Vagina (tissue), 2 donors: Measurements from ENCODE around the gene VRK3. TPM values are rescaled to one million over a fixed set of nuclear protein-coding genes. Genes with fewer than 3 reads are reported as not detected.

Experiments
- DNase-seq, 2 donors: peaks; one replicate each; pipeline ENCODE4 v3.0.0-alpha.2; 2017; ENCODE audit errors: extremely low spot score in 2 of 2
- H3K27ac ChIP-seq: fragments of 200-600 bp; sonication (generic); one replicate; pipeline ENCODE4 v1.5.1; 2019
- H3K27me3 ChIP-seq: fragments of 200-600 bp; sonication (generic); one replicate; pipeline ENCODE4 v1.5.1; 2019
- H3K36me3 ChIP-seq, 2 donors: fragments of 200-600 bp; sonication (generic); one replicate each; pipeline ENCODE4 v1.5.1; 2017 to 2019
- H3K4me1 ChIP-seq: fragments of 200-600 bp; sonication (generic); one replicate; pipeline ENCODE4 v1.5.1; 2019
- H3K4me3 ChIP-seq, 2 donors: fragments of 200-600 bp; sonication (generic); 1 replicate in 1 of 2; 2 replicates in 1 of 2; pipeline ENCODE4 v1.5.1; 2016 to 2019
- H3K9me3 ChIP-seq: fragments of 200-600 bp; sonication (generic); one replicate; pipeline ENCODE4 v1.5.1; 2019
- POLR2A ChIP-seq, 2 donors: fragments of 450-650 bp; IDR thresholded peaks; one replicate each; pipeline ENCODE4 v1.6.1; 2017; ENCODE audit warnings: antibody characterized with exemption in 2 of 2, mild to moderate bottlenecking in 2 of 2, moderate library complexity in 2 of 2
- POLR2AphosphoS5 ChIP-seq, 2 donors: sonication (generic); formaldehyde crosslinking; IDR thresholded peaks; one replicate each; pipeline ENCODE4 v1.9.0; 2017; ENCODE audit warnings: antibody characterized with exemption in 2 of 2, mild to moderate bottlenecking in 2 of 2, low read depth in 1 of 2; ENCODE audit not compliant: insufficient read depth in 1 of 2
- intact Hi-C: fragments of 100-400 bp; cut with DNase I; formaldehyde crosslinking; loops from one replicate; pipeline ENCODE4 v1.15.1; 2023
- total RNA-seq: library from RNA; depleted of rRNA; stranded (reverse); fragments of >200 nt; gene quantifications from one replicate; pipeline ENCODE4 v1.2.3, GENCODE V29; 2016
- TF ChIP-seq, protein P1 (sequence below), 3 experiments: fragments of 450-650 bp in 2 of 3; fragments of 200-600 bp in 1 of 3; sonication (generic) in 1 of 3; IDR thresholded peaks; one replicate each; pipeline ENCODE4 v1.5.1; 2017 to 2019; ENCODE audit warnings: antibody characterized with exemption in 3 of 3, mild to moderate bottlenecking in 2 of 3, moderate library complexity in 2 of 3

Gene VRK3
- total RNA-seq, 1 donor from 2014 or later = 34.9 TPM

DNA sequence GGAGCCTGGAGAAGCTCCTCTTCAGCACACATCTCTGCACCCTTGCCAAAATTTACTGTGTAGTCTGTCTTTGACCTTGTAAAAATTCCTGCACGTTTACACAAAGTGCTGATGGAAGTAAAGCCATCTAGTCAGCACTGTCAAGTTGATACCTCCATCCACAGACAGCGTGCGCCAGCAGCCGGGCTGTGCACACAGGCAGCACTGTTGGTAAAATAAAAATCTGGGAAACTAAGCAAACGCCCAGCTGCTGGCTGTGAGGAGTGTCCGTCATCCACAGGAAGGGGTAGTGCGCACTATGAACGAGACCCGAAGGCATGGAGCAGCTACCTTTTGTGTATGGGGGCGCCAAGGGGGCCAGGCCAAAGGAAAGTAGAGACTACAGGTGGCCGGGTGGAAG lies 46.8 kb downstream of the VRK3 start:
- TF ChIP-seq POLR2A (IDR thresholded peaks at IDR 0.05) = no peak
- TF ChIP-seq, protein P1, sequence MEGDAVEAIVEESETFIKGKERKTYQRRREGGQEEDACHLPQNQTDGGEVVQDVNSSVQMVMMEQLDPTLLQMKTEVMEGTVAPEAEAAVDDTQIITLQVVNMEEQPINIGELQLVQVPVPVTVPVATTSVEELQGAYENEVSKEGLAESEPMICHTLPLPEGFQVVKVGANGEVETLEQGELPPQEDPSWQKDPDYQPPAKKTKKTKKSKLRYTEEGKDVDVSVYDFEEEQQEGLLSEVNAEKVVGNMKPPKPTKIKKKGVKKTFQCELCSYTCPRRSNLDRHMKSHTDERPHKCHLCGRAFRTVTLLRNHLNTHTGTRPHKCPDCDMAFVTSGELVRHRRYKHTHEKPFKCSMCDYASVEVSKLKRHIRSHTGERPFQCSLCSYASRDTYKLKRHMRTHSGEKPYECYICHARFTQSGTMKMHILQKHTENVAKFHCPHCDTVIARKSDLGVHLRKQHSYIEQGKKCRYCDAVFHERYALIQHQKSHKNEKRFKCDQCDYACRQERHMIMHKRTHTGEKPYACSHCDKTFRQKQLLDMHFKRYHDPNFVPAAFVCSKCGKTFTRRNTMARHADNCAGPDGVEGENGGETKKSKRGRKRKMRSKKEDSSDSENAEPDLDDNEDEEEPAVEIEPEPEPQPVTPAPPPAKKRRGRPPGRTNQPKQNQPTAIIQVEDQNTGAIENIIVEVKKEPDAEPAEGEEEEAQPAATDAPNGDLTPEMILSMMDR (IDR thresholded peaks at IDR 0.05) = no peak
- TF ChIP-seq POLR2AphosphoS5 (IDR thresholded peaks at IDR 0.05; ENCODE audit: insufficient read depth in 1 of 2, low read depth in 1 of 2) = no peak
- Histone ChIP-seq H3K4me1 (no peaks in the 10 kb centered on the region), H3K36me3 (peaks cover 7 to 41% of the 10 kb centered on the region in 2 donors), H3K9me3 (no peaks in the 10 kb centered on the region), H3K27me3 (no peaks in the 10 kb centered on the region), H3K4me3 (no peak overlapping the region), H3K27ac (no peak overlapping the region)
- intact Hi-C loops = no loop called here
- no peak for DNase-seq

DNA sequence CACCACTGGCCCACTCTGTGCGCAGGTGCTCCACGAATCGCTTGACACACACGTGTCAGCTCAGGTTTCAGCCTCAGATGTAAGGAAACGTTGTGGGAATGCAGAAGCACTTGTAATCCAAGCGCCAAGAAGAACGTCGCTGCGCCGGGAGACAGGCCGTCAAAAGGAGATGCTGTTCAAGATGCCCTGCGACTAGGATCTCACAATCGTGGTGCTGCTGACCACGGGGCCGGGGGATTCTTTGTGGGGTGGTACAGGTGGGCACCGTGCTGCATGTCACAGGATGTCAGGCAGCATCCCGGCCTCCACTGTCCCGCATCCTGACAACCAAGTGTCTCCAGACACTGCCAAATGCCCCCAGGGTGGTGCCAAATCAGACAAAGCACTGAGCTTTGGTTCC lies 47.3 kb downstream of the VRK3 start:
- Histone ChIP-seq H3K27me3 (no peaks in the 10 kb centered on the region), H3K36me3 (peaks cover 7 to 41% of the 10 kb centered on the region in 2 donors), H3K27ac (no peak overlapping the region), H3K4me1 (no peaks in the 10 kb centered on the region), H3K9me3 (no peaks in the 10 kb centered on the region), H3K4me3 (no peak overlapping the region)
- TF ChIP-seq, protein P1 (IDR thresholded peaks at IDR 0.05) = no peak
- TF ChIP-seq POLR2AphosphoS5 (IDR thresholded peaks at IDR 0.05; ENCODE audit: insufficient read depth in 1 of 2, low read depth in 1 of 2) = no peak
- TF ChIP-seq POLR2A (IDR thresholded peaks at IDR 0.05) = no peak
- intact Hi-C loops = no loop called here
- DNase-seq = no peak

DNA sequence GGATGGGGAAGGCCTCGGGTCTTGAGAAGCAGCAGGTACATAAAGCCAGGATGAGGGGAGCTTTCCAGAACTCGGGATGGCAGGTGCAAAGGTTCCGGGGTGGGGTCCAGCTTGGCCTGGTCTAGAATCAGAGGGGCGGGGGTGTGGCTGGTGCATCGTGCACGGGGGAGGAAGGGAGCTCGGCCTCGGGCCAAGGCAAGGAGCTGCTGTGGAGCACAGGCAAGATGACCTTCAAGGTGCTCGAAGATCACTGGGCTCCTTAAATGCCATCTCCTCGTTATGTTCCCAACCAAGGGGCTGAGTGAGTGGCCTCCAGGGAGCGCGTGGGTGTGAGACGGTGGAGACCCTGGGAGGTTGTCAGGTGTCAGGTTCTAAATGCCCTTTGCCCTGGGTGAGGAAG lies 48.1 kb downstream of the VRK3 start:
- peaks cover 7 to 37% of the 10 kb centered on the region in 2 donors for H3K36me3 ChIP-seq
- H3K27me3 ChIP-seq = no peaks in the 10 kb centered on the region
- no peaks in the 10 kb centered on the region for H3K9me3 ChIP-seq
- H3K27ac ChIP-seq = no peak overlapping the region
- H3K4me3 ChIP-seq = no peak overlapping the region
- no peaks in the 10 kb centered on the region for H3K4me1 ChIP-seq
- intact Hi-C loops = no loop called here
- no peak for DNase-seq
- TF ChIP-seq POLR2A (IDR thresholded peaks at IDR 0.05) (no peak), POLR2AphosphoS5 (IDR thresholded peaks at IDR 0.05; ENCODE audit: insufficient read depth in 1 of 2, low read depth in 1 of 2) (no peak)
- TF ChIP-seq, protein P1 (IDR thresholded peaks at IDR 0.05) = no peak

DNA sequence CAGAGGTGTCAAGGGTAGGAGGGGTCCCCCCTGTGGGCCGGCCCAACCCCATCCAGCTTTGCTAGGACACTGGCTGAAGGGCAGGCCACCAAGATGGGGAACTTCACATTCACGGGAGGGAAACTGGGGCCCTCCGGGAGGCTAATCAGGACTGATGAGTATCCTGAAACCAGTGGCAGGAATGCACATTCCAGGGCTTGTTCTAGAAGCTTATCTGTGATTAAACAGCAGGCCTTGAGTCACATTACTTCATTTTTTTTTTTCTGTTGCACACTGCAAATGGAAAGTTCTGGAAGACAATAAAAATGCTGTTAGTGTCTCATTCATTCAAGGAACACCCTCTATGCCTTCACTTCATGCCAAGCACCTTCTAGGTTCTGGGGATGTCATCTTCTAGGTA lies 48.7 kb downstream of the VRK3 start:
- Histone ChIP-seq H3K9me3 (no peaks in the 10 kb centered on the region), H3K27ac (no peak overlapping the region), H3K36me3 (peaks cover 7 to 32% of the 10 kb centered on the region in 2 donors), H3K4me3 (no peak overlapping the region), H3K4me1 (no peaks in the 10 kb centered on the region), H3K27me3 (no peaks in the 10 kb centered on the region)
- intact Hi-C loops = no loop called here
- DNase-seq = no peak
- TF ChIP-seq, protein P1 (IDR thresholded peaks at IDR 0.05) = no peak
- TF ChIP-seq POLR2A (IDR thresholded peaks at IDR 0.05) = no peak
- TF ChIP-seq POLR2AphosphoS5 (IDR thresholded peaks at IDR 0.05; ENCODE audit: insufficient read depth in 1 of 2, low read depth in 1 of 2) = no peak

DNA sequence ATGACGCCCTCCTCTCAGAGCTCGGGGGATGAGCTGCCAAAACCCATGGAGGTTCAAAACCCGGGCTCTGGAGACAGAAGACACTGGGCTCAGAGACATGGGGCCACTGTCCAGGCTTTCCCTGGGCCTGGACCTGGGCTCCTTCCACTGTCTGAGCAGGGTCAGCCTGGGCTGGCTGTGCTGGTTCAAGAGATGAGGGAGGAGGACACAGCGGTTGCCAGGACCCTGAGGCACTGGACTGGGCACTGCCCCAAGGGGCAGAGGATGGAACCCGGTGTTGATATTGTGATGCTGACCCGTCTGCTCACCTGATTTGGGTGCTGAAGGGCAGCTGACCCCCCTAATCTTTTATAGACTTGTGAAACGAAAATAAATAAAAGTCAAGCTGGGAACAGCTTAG lies 50.1 kb downstream of the VRK3 start:
- H3K9me3 ChIP-seq = no peaks in the 10 kb centered on the region
- intact Hi-C loops = no loop called here
- TF ChIP-seq, protein P1 (IDR thresholded peaks at IDR 0.05) = no peak
- TF ChIP-seq POLR2AphosphoS5 (IDR thresholded peaks at IDR 0.05; ENCODE audit: insufficient read depth in 1 of 2, low read depth in 1 of 2) = no peak
- TF ChIP-seq POLR2A (IDR thresholded peaks at IDR 0.05) = no peak
- H3K4me3 ChIP-seq = no peak overlapping the region
- H3K27ac ChIP-seq = no peak overlapping the region
- H3K27me3 ChIP-seq = no peaks in the 10 kb centered on the region
- peaks cover 7 to 31% of the 10 kb centered on the region in 2 donors for H3K36me3 ChIP-seq
- no peaks in the 10 kb centered on the region for H3K4me1 ChIP-seq
- no peak for DNase-seq
